Measurements from ENCODE around the gene ANKRD13D. TPM values are rescaled to one million over a fixed set of nuclear protein-coding genes. Genes with fewer than 3 reads are reported as not detected.

ANKRD13D gene
- total RNA-seq, 1 donor from 2014 or later: 59.4 TPM

DNA sequence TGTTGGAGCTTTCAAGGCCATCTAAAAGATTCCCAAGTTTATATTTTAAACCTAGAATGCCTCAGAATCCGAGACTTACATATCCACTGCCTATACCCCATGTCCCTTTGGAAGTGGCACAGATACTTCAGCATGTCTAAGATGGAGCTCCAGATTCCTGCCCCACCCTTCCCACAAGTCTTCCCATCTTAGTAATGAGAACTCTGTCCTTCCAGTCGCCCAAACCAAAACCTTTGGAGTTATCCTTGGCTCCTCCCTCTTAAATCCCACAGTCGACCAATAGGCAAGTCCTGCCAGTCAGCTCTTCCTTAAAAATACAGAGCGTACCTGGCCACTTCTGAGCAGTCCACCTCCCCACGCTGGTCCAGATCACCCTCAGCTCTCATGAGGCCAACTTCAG, 59.9 kb downstream of the ANKRD13D start:
- no peaks in the 10 kb centered on the region for H3K27me3 ChIP-seq
- H3K4me3 ChIP-seq: no peak overlapping the region
- intact Hi-C loops (cut with DNase I): no loop called here
- no peaks in the 10 kb centered on the region for H3K36me3 ChIP-seq
- DNase-seq (no peak), ATAC-seq (no peak)
- TF ChIP-seq, protein P1, sequence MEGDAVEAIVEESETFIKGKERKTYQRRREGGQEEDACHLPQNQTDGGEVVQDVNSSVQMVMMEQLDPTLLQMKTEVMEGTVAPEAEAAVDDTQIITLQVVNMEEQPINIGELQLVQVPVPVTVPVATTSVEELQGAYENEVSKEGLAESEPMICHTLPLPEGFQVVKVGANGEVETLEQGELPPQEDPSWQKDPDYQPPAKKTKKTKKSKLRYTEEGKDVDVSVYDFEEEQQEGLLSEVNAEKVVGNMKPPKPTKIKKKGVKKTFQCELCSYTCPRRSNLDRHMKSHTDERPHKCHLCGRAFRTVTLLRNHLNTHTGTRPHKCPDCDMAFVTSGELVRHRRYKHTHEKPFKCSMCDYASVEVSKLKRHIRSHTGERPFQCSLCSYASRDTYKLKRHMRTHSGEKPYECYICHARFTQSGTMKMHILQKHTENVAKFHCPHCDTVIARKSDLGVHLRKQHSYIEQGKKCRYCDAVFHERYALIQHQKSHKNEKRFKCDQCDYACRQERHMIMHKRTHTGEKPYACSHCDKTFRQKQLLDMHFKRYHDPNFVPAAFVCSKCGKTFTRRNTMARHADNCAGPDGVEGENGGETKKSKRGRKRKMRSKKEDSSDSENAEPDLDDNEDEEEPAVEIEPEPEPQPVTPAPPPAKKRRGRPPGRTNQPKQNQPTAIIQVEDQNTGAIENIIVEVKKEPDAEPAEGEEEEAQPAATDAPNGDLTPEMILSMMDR (IDR thresholded peaks at IDR 0.05): no peak
- H3K4me1 ChIP-seq: peaks cover 45% of the 10 kb centered on the region
- H3K9me3 ChIP-seq: no peaks in the 10 kb centered on the region
- H3K27ac ChIP-seq: no peak overlapping the region

DNA sequence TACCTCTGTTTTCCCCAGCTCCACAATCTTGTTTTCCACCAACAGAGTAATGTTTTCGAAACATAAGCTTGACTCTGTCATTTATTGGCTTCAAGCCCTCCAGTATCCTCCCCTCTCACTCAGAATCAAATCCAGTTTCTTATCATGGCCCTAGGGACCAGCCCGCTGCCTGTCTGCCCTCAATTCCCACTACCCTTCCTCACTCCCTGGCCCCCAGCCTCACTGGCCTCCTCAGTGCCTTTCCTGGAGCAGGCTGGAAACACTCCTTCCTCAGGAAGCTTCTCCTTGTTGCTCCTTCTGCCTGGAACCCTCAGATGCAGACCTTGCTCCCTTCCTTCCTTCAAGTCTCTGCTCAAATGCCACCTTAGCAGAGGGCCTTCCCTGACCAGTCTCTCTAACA, 60.4 kb downstream of the ANKRD13D start:
- DNase-seq: no peak

DNA sequence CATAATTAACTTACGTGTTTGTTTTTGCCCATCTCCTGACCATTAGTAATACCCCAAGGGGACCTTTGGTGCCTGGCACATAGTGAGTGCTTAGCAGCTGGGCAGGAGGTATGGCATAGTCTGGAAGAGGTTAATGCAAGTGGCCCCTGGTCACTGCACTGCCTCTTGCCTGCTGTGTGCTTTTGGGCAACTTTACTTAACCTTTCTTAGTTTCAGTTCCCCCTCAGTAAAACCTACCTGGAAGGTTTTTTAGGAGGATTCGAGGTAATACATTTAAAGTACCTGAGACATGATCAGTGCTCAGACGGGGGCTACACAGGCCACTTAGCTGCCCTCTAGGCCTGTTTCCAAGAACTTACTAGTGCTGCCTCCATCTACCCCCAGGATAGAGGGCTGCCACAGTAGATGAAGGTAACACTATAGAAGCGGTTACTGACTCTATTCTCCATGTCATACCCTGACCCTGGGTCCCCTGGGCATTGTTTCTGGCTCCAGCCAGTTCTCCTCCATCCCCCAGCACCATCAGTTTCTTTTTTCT, 60.9 kb downstream of the ANKRD13D start:
- peaks cover 54% of the 10 kb centered on the region for H3K4me1 ChIP-seq
- no peaks in the 10 kb centered on the region for H3K36me3 ChIP-seq
- no peak overlapping the region for H3K27ac ChIP-seq
- DNase-seq (no peak), ATAC-seq (no peak)
- H3K9me3 ChIP-seq: no peaks in the 10 kb centered on the region
- H3K4me3 ChIP-seq: no peak overlapping the region
- no peaks in the 10 kb centered on the region for H3K27me3 ChIP-seq
- intact Hi-C loops (cut with DNase I): loop anchor here (5.0 kb wide), 1 partner anchor 37 kb away; no protein-coding TSS in a partner anchor
- TF ChIP-seq, protein P1 (IDR thresholded peaks at IDR 0.05): no peak

More for the DNA sequence above, 60.4 kb downstream of the ANKRD13D start:
- Histone ChIP-seq H3K27me3 (no peaks in the 10 kb centered on the region), H3K36me3 (no peaks in the 10 kb centered on the region), H3K9me3 (no peaks in the 10 kb centered on the region), H3K4me3 (no peak overlapping the region), H3K27ac (no peak overlapping the region), H3K4me1 (peaks cover 50% of the 10 kb centered on the region)
- TF ChIP-seq, protein P1 (IDR thresholded peaks at IDR 0.05): no peak
- intact Hi-C loops (cut with DNase I): no loop called here
- ATAC-seq: no peak

DNA sequence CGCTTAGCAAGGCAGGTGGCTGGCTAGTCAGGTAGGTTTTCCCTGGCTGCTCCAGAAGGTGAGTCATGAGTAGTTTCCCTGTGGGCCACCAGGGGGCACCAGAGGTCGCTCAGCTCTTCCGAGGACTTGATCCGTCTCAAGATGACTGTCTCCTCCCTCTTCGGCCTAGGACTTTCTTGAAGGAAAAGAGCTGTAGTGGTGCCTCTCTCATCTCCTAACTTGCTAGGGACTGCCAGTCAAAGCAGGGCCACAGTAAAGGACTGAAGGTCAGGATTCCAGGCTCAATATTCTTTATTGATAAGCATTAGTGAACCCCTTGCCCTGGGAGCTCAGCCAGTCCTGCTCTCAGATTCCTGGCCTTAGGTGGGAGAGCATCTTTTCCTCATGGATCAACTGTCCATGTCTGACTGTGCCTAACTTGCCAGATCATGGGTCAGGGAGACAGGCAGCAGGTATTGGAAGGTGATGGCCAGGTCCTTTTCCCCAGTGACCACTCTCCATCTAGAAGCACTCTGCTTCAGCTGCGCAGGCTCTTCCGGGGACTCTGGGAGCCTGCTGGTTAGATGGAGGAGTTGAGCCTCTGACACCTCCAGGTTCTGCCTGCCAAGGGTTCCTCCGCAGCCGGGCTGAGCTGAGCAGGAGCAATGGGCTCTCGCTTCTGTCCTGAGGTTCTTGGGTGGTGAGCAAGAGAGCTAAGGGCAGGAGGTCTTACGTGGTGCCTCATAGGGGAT, 62.3 kb downstream of the ANKRD13D start:
- intact Hi-C loops (cut with DNase I): loop anchor here (5.0 kb wide), 1 partner anchor 36 kb away; no protein-coding TSS in a partner anchor
- no peaks in the 10 kb centered on the region for H3K27me3 ChIP-seq
- peak overlapping the region; percentile 99 for H3K27ac ChIP-seq
- ATAC-seq (peak; percentile 54), DNase-seq (peak; percentile 77)
- peak overlapping the region; percentile 84 for H3K4me3 ChIP-seq
- TF ChIP-seq, protein P1 (IDR thresholded peaks at IDR 0.05): peak; percentile 93
- peaks cover 58% of the 10 kb centered on the region for H3K4me1 ChIP-seq
- H3K9me3 ChIP-seq: no peaks in the 10 kb centered on the region
- H3K36me3 ChIP-seq: no peaks in the 10 kb centered on the region

Other genes starting within 250 kb of the ANKRD13D start
- gene RHOD, start 232.5 kb upstream of the ANKRD13D start, total RNA-seq: 16.7 TPM
- 79.5 TPM for gene KDM2A, start 170.0 kb upstream of the ANKRD13D start, total RNA-seq
- 98.4 TPM for gene GRK2, start 22.8 kb upstream of the ANKRD13D start, total RNA-seq
- gene SSH3, start 14.2 kb downstream of the ANKRD13D start, total RNA-seq: 36.4 TPM
- 69.3 TPM for gene POLD4, start 64.2 kb downstream of the ANKRD13D start, total RNA-seq
- gene CLCF1, start 84.3 kb downstream of the ANKRD13D start, total RNA-seq: 4.0 TPM
- gene RAD9A, start 102.7 kb downstream of the ANKRD13D start, total RNA-seq: 20.7 TPM
- 134 TPM for gene PPP1CA, start 112.6 kb downstream of the ANKRD13D start, total RNA-seq
- gene TBC1D10C, start 114.8 kb downstream of the ANKRD13D start, total RNA-seq: 26.8 TPM
- gene CARNS1, start 126.4 kb downstream of the ANKRD13D start, total RNA-seq: 2.7 TPM
- gene RPS6KB2, start 139.2 kb downstream of the ANKRD13D start, total RNA-seq: 40.0 TPM
- 17.7 TPM for gene PTPRCAP, start 148.4 kb downstream of the ANKRD13D start, total RNA-seq
- gene CORO1B, start 154.2 kb downstream of the ANKRD13D start, total RNA-seq: 132 TPM
- gene GPR152, start 163.4 kb downstream of the ANKRD13D start, total RNA-seq: not detected
- 3.2 TPM for gene CABP4, start 166.1 kb downstream of the ANKRD13D start, total RNA-seq
- gene TMEM134, start 179.9 kb downstream of the ANKRD13D start, total RNA-seq: 46.9 TPM
- 87.0 TPM for gene AIP, start 193.7 kb downstream of the ANKRD13D start, total RNA-seq
- gene PITPNM1, start 216.1 kb downstream of the ANKRD13D start, total RNA-seq: 38.2 TPM
- gene CDK2AP2, start 218.9 kb downstream of the ANKRD13D start, total RNA-seq: 84.2 TPM
- gene CABP2, start 234.1 kb downstream of the ANKRD13D start, total RNA-seq: not detected

Data from upper lobe of right lung (tissue), 1 donor.